ENCODE results near the gene SIAH2. TPM values are rescaled to one million over a fixed set of nuclear protein-coding genes. Genes with fewer than 3 reads are reported as not detected.
A peak's percentile ranks its signal among the peaks of the same experiment; 100 is the strongest.

The SIAH2 gene
- total and polyA plus RNA-seq, 2 experiments from 2014 or later = 43.6 to 57.9 TPM

GRCh38 chr3:150749255-150749654 lies 13.7 kb downstream of the SIAH2 start:
- Histone ChIP-seq H3K36me3 (replicated peaks; ENCODE audit: insufficient read depth, low read depth) (no peaks in the 10 kb centered on the region), H3K9me2 (replicated peaks; ENCODE audit: insufficient read depth) (no peaks in the 10 kb centered on the region), H2AFZ (no peak overlapping the region), H3K27me3 (no peaks in the 10 kb centered on the region), H3K4me1 (ENCODE audit: insufficient read depth) (peaks cover 52% of the 10 kb centered on the region), H3K9me3 (ENCODE audit: low read depth) (no peaks in the 10 kb centered on the region), H3K27ac (peak overlapping the region; percentile 5), H3K4me2 (no peak overlapping the region), H4K20me1 (ENCODE audit: insufficient read depth, poor library complexity, severe bottlenecking) (peaks cover 24% of the 10 kb centered on the region), H3K79me2 (peaks cover 96% of the 10 kb centered on the region), H3K4me3 (no peak overlapping the region)
- no peak for TF ChIP-seq CTCF (IDR thresholded peaks at IDR 0.05; ENCODE audit: poor library complexity)
- TF ChIP-seq EZH2 (IDR thresholded peaks at IDR 0.05; ENCODE audit: borderline replicate concordance) = no peak
- TF ChIP-seq EZH2phosphoT487 (IDR thresholded peaks at IDR 0.05; ENCODE audit: low read depth, severe bottlenecking, unreplicated experiment) = no peak
- 73% methylated on average over 6 of the region's 6 CpGs for WGBS (ENCODE audit: low lambda C conversion rate, missing lambda C conversion rate)
- DNase-seq (ENCODE audit: low spot score) = no peak

- H3K4me1 ChIP-seq (ENCODE audit: insufficient read depth) = peaks cover 56% of the 10 kb centered on the region
- 85% methylated on average over 1 of the region's 1 CpG for WGBS (ENCODE audit: low lambda C conversion rate, missing lambda C conversion rate)
These were observed 14.3 kb downstream of the SIAH2 start for GRCh38 chr3:150748684-150749047.

GRCh38 chr3:150747886-150748683 lies 14.9 kb downstream of the SIAH2 start:
- Histone ChIP-seq H2AFZ (no peak overlapping the region), H3K27ac (peak overlapping the region; percentile 75), H3K27me3 (no peaks in the 10 kb centered on the region), H3K36me3 (replicated peaks; ENCODE audit: insufficient read depth, low read depth) (no peaks in the 10 kb centered on the region), H3K4me3 (no peak overlapping the region), H3K9me3 (ENCODE audit: low read depth) (no peaks in the 10 kb centered on the region), H4K20me1 (ENCODE audit: insufficient read depth, poor library complexity, severe bottlenecking) (peaks cover 20% of the 10 kb centered on the region), H3K4me2 (no peak overlapping the region), H3K79me2 (peaks cover 96% of the 10 kb centered on the region), H3K9me2 (replicated peaks; ENCODE audit: insufficient read depth) (no peaks in the 10 kb centered on the region), H3K4me1 (ENCODE audit: insufficient read depth) (peaks cover 57% of the 10 kb centered on the region)
- DNase-seq (ENCODE audit: low spot score) = no peak
- TF ChIP-seq EZH2 (IDR thresholded peaks at IDR 0.05; ENCODE audit: borderline replicate concordance) = no peak
- no peak for TF ChIP-seq CTCF (IDR thresholded peaks at IDR 0.05; ENCODE audit: poor library complexity)
- TF ChIP-seq EZH2phosphoT487 (IDR thresholded peaks at IDR 0.05; ENCODE audit: low read depth, severe bottlenecking, unreplicated experiment) = no peak
- 89% methylated on average over 3 of the region's 5 CpGs for WGBS (ENCODE audit: low lambda C conversion rate, missing lambda C conversion rate)

More at GRCh38 chr3:150748684-150749047, 14.3 kb downstream of the SIAH2 start:
- TF ChIP-seq EZH2 (IDR thresholded peaks at IDR 0.05; ENCODE audit: borderline replicate concordance) (no peak), CTCF (IDR thresholded peaks at IDR 0.05; ENCODE audit: poor library complexity) (no peak), EZH2phosphoT487 (IDR thresholded peaks at IDR 0.05; ENCODE audit: low read depth, severe bottlenecking, unreplicated experiment) (no peak)
- Histone ChIP-seq H3K9me2 (replicated peaks; ENCODE audit: insufficient read depth) (no peaks in the 10 kb centered on the region), H2AFZ (no peak overlapping the region), H3K27ac (peak overlapping the region; percentile 10), H3K79me2 (peaks cover 96% of the 10 kb centered on the region), H3K4me3 (no peak overlapping the region), H4K20me1 (ENCODE audit: insufficient read depth, poor library complexity, severe bottlenecking) (peaks cover 20% of the 10 kb centered on the region), H3K9me3 (ENCODE audit: low read depth) (no peaks in the 10 kb centered on the region), H3K4me2 (no peak overlapping the region), H3K27me3 (no peaks in the 10 kb centered on the region), H3K36me3 (replicated peaks; ENCODE audit: insufficient read depth, low read depth) (no peaks in the 10 kb centered on the region)
- no peak for DNase-seq (ENCODE audit: low spot score)
